OCI-LY3 (cell line): Measurements from ENCODE around the gene CPA3.

ENCODE experiments used
- H2AFZ ChIP-seq: fragments of 200-600, 300-600 bp; shearing (Covaris generic); 2 replicates; pipeline ENCODE4 v1.6.0; 2014; ENCODE audit warnings: antibody characterized with exemption, low read depth, low read length
- H3K27ac ChIP-seq: fragments of 200-600, 300-600 bp; sonication (generic); 2 replicates; pipeline ENCODE4 v1.5.1; 2014; ENCODE audit warnings: mild to moderate bottlenecking, low read length, moderate library complexity, mixed read lengths
- H3K27me3 ChIP-seq: fragments of 200-600, 300-600 bp; sonication (generic); 2 replicates; pipeline ENCODE4 v1.6.1; 2014; ENCODE audit warnings: low read depth, low read length, mixed read lengths
- H3K36me3 ChIP-seq: fragments of 200-600, 300-600 bp; sonication (generic); replicated peaks from 2 replicates; pipeline ENCODE3; 2014; ENCODE audit warnings: low read depth, low read length, mixed read lengths
- H3K4me1 ChIP-seq: fragments of 300-600, 200-600 bp; sonication (generic); 2 replicates; pipeline ENCODE4 v1.6.1; 2014; ENCODE audit warnings: low read length, mixed read lengths
- H3K4me2 ChIP-seq: fragments of 200-600, 300-600 bp; sonication (generic); 2 replicates; pipeline ENCODE4 v1.6.1; 2014; ENCODE audit warnings: low read length, mixed read lengths
- H3K4me3 ChIP-seq: fragments of 300-600, 200-600 bp; sonication (generic); 2 replicates; pipeline ENCODE4 v1.5.1; 2014; ENCODE audit warnings: antibody characterized with exemption, mild to moderate bottlenecking, low read length, moderate library complexity
- H3K79me2 ChIP-seq: fragments of 300-600, 200-600 bp; shearing (Covaris generic); 2 replicates; pipeline ENCODE4 v1.6.1; 2014; ENCODE audit warnings: mild to moderate bottlenecking, low read length, mixed read lengths
- H3K9ac ChIP-seq: fragments of 300-600, 200-600 bp; shearing (Covaris generic); 2 replicates; pipeline ENCODE4 v1.6.0; 2014; ENCODE audit warnings: mild to moderate bottlenecking, low read length, moderate library complexity
- H3K9me3 ChIP-seq: fragments of 200-600, 300-600 bp; shearing (Covaris generic); 2 replicates; pipeline ENCODE4 v1.6.1; 2014; ENCODE audit warnings: low read length, mixed read lengths; ENCODE audit not compliant: insufficient read depth
- H4K20me1 ChIP-seq: fragments of 200-600, 300-600 bp; sonication (generic); 2 replicates; pipeline ENCODE4 v1.6.1; 2016; ENCODE audit warnings: low read length, mixed read lengths; ENCODE audit not compliant: insufficient read depth
- CTCF ChIP-seq: fragments of 200-600, 300-600 bp; sonication (generic); IDR thresholded peaks from 2 replicates; pipeline ENCODE4 v1.5.1; 2014; ENCODE audit warnings: antibody characterized with exemption, low read length, low read depth
- EZH2phosphoT487 ChIP-seq: fragments of 200-600 bp; shearing (Covaris generic); IDR thresholded peaks from 2 replicates; pipeline ENCODE4 v1.6.1; 2018; ENCODE audit warnings: antibody characterized with exemption, mixed run types, low read depth

Gene CPA3

GRCh38 chr3:148857316-148857715, 7.8 kb upstream of the CPA3 start:
- TF ChIP-seq CTCF (no peak), EZH2phosphoT487 (no peak)
- Histone ChIP-seq H3K79me2 (no peaks in the 10 kb centered on the region), H3K9me3 (no peaks in the 10 kb centered on the region)

DNA sequence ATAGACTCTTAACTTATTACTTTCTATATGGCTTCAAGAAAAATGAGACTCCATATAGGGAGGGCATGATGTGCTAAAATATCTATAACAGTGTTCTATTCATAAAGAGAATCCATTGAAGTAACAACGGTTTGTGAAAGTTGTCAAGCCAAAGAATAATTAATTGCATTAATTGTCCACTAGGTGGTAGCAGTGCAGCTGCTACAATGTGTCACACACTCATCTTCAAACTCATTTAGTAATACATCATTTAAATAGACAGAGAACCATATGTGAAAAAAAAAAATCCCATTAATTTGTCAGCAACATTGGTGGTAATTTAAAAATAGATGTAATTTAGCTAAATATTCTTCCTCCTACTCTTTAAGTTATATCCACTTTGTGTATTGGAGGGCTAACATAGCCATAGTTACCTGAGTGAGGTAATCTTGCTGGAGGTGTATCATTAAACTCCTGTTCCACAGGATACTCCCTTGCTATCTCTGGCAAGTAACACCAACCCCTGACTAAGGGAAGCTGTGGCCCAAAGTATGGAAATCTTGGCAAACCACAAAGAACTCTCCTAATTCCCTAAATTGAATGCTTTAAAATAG, 3.7 kb upstream of the CPA3 start:
- TF ChIP-seq EZH2phosphoT487 (no peak), CTCF (peak; percentile 72)
- Histone ChIP-seq H2AFZ (no peak overlapping the region), H3K4me1 (no peaks in the 10 kb centered on the region)

More at GRCh38 chr3:148857316-148857715, 7.8 kb upstream of the CPA3 start:
- Histone ChIP-seq H3K27ac (no peak overlapping the region), H3K27me3 (no peaks in the 10 kb centered on the region), H3K9ac (no peak overlapping the region), H3K4me3 (no peak overlapping the region), H3K4me2 (no peak overlapping the region), H4K20me1 (no peaks in the 10 kb centered on the region), H3K36me3 (no peaks in the 10 kb centered on the region), H2AFZ (no peak overlapping the region), H3K4me1 (no peaks in the 10 kb centered on the region)

GRCh38 chr3:148863297-148863696, 1.8 kb upstream of the CPA3 start:
- Histone ChIP-seq H3K27me3 (no peaks in the 10 kb centered on the region), H3K9ac (no peak overlapping the region), H3K4me3 (no peak overlapping the region), H2AFZ (no peak overlapping the region), H4K20me1 (no peaks in the 10 kb centered on the region), H3K4me2 (no peak overlapping the region), H3K9me3 (no peaks in the 10 kb centered on the region), H3K79me2 (no peaks in the 10 kb centered on the region), H3K27ac (no peak overlapping the region), H3K36me3 (no peaks in the 10 kb centered on the region), H3K4me1 (no peaks in the 10 kb centered on the region)
- TF ChIP-seq EZH2phosphoT487 (no peak), CTCF (no peak)

More for the DNA sequence above, 3.7 kb upstream of the CPA3 start:
- Histone ChIP-seq H3K9me3 (no peaks in the 10 kb centered on the region), H3K79me2 (no peaks in the 10 kb centered on the region), H3K27ac (no peak overlapping the region), H3K4me2 (no peak overlapping the region), H3K27me3 (no peaks in the 10 kb centered on the region), H3K4me3 (no peak overlapping the region), H3K9ac (no peak overlapping the region), H4K20me1 (no peaks in the 10 kb centered on the region), H3K36me3 (no peaks in the 10 kb centered on the region)

DNA sequence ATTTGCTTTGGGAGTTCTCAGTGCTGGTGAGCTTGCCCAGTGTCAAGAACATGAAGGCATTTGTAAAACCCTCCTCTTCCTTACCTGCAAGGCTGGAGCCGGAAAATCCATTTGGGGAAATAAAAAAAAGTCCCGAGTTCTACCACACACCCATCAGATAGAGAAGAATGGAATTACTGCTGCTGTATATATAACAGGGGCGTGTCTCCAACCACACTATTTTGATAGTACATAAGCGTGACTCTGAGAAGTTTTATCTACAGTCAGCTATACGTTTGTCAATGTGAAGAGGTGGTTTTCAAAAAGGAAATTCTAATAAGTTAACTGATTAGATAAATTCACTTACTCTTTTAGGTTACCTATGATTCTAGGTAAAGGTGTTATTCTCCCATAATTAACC, 1.3 kb upstream of the CPA3 start:
- no peaks in the 10 kb centered on the region for H3K4me1 ChIP-seq
- no peaks in the 10 kb centered on the region for H3K79me2 ChIP-seq
- H4K20me1 ChIP-seq = no peaks in the 10 kb centered on the region
- no peak overlapping the region for H3K9ac ChIP-seq
- no peak overlapping the region for H2AFZ ChIP-seq
- H3K9me3 ChIP-seq = no peaks in the 10 kb centered on the region
- H3K27me3 ChIP-seq = no peaks in the 10 kb centered on the region
- no peak overlapping the region for H3K27ac ChIP-seq
- H3K4me2 ChIP-seq = no peak overlapping the region
- H3K36me3 ChIP-seq = no peaks in the 10 kb centered on the region
- TF ChIP-seq EZH2phosphoT487 (no peak), CTCF (no peak)
- no peak overlapping the region for H3K4me3 ChIP-seq
